Stimulated activated CD8-positive, alpha-beta memory T cell treated with anti-CD3 and anti-CD28 coated beads, Interleukin-15, amount 100 ng/mL, for 1 hour (primary cell): ENCODE data around the gene GIMAP6.
"Not testable (repeated sequence)": the region's sequence is repeated elsewhere in the genome, so short reads cannot be mapped to it uniquely, and the experiment has no call there.

ENCODE experiments used
- DNase-seq: peaks from one replicate; pipeline ENCODE4 v3.0.0-alpha.2; 2020; ENCODE audit warnings: low read depth

The GIMAP6 gene

GRCh38 chr7:150631866-150632864, at the start of gene GIMAP6:
Gene GIMAP6 (minus strand): TSS chr7:150632385. CDS start chr7:150630142, 2,243 bp downstream.
- peak; percentile 2 for DNase-seq

DNA sequence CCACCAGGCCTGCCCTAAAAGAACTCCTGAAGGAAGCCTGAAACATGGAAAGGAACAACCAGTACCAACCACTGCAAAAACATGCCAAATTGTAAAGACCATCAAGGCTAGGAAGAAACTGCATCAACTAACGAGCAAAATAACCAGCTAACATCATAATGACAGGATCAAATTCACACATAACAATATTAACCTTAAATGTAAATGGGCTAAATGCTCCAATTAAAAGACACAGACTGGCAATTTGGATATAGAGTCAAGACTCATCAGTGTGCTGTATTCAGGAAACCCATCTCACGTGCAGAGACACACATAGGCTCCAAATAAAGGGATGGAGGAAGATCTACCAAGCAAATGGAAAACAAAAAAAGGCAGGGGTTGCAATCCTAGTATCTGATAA, 48.2 kb upstream of the GIMAP6 start:
- DNase-seq = not testable (repeated sequence)

DNA sequence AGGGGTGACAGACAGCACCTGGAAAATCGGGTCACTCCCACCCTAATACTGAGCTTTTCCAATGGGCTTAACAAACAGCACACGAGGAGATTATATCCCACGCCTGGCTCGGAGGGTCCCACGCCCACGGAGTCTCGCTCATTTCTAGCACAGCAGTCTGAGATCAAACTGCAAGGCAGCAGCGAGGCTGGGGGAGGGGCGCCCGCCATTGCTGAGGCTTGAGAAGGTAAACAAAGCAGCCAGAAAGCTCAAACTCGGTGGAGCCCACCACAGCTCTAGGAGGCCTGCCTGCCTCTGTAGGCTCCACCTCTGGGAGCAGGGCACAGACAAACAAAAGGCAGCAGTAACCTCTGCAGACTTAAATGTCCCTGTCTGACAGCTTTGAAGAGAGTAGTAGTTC, 46.4 kb upstream of the GIMAP6 start:
- DNase-seq = not testable (repeated sequence)

DNA sequence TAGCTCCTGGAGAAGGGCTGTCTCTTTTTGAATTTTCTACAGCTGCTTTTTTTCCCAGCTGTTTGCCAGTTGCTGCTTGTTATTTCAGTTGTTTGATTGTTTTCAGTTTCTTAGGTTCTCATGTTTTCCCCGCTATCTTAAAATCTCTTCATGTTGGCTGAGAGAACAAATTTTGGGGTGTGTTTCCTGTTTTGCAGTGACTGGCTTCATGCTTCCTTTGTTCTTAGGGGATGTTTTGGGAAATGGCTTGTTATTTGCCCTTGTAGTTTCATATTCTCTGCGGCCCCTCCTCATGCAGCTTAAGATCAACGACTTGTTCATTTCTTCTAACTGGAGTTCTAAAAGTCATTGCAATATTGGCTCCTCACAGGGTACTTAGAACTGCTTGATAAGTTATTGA, 44.7 kb upstream of the GIMAP6 start:
- not testable (repeated sequence) for DNase-seq

GRCh38 chr7:150676276-150676675, 44.1 kb upstream of the GIMAP6 start:
- not testable (repeated sequence) for DNase-seq

DNA sequence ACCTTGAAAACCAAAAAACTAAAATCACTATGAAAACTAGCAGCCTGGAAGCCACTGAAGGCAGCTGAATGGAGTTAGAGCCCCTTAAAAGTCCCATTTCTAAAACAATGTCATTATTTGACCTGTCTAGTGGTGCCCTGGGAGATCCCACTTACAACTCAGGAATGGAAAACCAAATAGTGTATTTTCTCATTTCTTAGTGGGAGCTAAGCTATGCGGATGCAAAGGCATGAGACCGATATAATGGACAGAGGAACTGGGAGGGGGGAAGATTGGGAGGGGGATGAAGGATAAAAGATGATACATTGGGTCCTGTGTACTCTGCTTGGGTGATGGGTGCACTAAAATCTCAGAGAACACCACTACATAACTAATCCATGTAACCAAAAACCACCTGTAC, 43.5 kb upstream of the GIMAP6 start:
- no peak for DNase-seq

DNA sequence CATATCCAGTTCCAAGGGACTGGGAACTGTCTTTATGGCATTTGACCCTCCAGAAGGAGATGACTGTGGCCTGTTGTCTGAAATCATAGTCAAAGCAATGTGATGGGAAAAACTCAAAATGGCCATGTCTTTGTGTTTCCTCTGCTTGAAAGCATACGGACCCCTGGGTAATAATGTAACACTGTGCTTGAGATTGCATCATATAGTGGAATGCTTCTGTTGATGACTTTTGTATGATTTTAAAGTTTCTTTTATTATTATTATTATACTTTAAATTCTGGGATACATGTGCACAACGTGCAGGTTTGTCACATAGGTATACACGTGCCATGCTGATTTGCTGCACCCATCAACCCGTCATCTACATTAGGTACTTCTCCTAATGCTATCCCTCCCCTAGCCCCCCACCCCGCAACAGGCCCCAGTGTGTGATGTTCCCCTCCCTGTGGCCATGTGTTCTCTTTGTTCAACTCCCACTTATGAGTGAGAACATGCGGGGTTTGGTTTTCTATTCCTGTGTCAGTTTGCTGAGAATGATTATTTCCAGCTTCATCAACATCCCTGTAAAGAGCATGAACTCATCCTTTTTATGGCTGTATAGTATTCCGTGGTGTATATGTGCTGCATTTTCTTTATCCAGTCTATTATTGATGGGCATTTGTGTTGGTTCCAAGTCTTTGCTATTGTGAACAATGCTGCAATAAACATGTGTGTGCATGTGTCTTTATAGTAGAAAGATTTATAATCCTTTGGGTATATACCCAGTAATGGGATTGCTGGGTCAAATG, 39.8 kb upstream of the GIMAP6 start:
- DNase-seq = not testable (repeated sequence)

GRCh38 chr7:150668977-150669376, 36.8 kb upstream of the GIMAP6 start:
- DNase-seq = no peak

DNA sequence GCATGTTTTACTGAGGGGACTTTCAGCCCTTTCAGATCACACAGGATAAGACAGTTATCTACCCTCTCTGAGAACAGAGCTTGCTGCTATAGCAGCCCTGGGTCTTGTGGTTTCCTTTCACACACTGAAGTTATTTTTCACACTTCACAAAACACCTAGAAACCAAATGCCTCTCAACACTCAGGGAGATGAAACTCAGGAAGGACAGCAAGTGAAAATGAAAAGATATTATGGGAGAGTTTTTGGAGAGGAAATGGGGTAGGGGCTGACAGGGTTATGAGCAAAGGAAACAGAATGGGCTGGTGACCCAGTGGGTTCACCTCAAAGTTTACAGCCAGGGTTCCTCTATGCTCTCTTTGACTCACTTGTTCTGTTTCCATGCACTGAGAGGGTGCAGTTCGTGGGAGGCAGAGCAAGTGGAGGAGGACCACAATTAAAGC, 36.3 kb upstream of the GIMAP6 start:
- DNase-seq = no peak

DNA sequence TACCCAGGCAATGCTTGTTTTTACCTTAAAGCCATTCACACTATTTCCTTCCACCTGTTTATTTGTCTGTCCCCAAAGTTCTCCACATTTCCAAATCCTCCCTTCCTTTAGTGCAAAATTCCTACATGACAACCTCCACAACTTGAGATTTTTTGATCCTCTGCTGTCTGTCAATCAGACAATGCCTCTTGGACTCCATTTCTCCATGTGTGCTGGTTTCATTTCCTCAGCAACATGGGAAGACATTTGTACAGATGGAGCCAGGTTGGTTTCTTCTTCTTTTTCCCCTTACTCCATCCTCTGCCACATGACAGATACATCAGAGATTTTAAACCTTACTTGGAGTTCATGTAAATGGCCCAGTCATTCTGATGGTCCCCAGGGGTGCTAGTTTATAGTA, 34.2 kb upstream of the GIMAP6 start:
- no peak for DNase-seq

- no peak for DNase-seq
These were observed 33.7 kb upstream of the GIMAP6 start for GRCh38 chr7:150665896-150666295.

DNA sequence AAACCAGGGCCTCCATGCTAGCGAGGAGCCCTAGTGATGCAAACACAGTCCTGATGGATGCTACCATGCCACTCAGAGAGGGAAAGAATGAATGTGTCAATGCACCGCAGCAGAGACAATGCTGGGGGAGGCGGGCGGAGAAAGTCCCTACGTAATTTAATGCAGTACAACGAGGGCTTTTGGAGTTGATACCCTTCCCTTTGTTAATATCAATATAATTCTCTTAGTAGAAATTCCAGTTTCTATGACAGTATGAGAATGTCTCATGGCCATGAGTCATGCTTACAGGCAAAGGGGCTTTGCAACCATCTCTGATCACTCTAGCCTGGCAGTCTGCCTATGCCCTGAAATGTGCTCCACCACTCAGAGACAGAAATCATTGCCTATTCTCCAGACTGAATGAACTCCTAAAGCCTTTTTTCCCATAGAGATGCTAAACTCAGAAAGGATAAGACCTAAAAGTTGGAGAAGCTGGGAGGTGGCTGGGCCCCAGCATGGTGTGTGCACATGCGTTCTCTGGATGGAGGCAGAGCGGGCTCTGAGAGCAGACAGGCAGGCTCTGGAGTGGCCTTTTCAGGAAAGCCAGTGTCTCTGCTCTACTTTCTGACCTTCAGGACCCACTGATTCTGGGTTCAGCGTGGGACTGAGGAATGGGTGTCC, 33.0 kb upstream of the GIMAP6 start:
- no peak for DNase-seq

DNA sequence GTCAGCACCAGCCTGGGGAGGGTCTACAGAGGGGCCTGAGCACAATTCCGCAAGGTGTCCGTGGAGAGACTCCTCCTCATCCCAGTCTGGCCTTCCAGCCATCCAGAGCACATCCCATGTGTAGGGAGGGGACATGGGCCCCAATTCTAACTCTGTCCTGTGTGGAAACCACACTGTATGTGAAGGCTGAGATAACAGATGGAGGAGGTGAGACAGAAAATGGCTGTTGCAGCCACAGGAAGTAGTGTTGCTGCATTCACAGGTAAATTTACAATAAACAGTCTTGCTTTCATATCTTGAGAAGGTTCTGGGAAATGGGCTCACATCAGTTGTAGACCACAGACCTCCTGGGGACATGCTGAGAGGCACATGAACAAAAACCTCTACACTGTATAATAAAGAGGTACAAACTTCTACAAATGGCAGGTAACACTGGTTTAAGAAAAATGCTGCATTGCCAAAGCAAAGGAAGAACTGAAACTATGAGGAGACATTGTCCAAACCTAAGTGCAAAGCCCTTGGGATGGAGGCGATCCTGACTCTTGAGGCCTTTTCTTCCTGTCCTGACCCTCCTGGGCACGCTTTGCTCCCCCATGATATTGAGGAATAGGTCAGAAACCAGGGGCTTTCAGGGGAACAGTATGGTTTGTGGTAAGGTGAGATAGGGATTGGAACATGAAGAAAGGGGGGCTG, 31.8 kb upstream of the GIMAP6 start:
- DNase-seq = no peak

DNA sequence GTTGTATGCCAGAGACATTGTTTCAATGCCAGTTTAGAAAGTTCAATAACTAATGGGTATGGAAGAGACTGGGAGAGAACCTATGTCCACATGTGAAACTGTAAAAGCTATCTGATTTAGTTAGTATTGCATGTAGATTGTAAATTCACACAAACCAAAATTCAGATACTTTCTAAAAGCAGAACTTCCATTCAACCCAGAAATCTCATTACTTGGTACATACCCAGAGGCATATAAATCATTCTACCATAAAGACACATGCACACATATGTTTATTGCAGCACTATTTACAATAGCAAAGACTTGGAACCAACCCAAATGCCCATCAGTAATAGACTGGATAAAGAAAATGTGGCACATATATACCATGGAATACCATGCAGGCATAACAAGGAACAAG, 30.6 kb upstream of the GIMAP6 start:
- DNase-seq = not testable (repeated sequence)

DNA sequence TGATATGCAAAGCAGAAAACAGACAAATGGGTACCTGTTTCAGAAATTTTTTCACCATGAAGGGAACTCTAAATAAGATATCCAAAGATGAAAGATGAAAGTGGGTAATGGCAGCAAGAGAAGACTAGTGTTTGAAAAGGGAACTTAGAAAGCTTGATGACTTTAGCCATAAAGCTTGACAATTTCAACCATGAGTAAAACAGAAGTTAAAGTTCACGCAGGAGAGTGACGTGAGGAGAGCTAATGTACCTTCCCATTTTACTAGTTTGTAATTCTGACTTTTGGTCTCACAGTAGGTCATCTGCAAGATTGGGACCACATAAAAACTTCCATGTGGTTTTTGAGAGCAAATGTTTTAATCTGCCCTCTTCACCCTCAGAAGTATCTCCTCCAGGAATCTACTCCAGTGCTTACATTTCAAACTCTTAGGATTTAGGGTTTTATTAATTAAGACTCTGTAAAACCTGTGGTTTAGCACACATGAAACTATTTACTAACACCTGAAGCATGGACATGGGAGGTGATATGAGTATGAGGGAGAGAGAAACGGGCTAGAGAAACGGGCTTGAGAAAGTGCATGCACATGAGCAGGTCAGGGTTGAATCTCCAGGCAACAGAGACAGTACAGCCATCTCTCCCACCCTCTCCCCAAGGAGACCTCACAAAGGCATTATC, 28.9 kb upstream of the GIMAP6 start:
- no peak for DNase-seq

DNA sequence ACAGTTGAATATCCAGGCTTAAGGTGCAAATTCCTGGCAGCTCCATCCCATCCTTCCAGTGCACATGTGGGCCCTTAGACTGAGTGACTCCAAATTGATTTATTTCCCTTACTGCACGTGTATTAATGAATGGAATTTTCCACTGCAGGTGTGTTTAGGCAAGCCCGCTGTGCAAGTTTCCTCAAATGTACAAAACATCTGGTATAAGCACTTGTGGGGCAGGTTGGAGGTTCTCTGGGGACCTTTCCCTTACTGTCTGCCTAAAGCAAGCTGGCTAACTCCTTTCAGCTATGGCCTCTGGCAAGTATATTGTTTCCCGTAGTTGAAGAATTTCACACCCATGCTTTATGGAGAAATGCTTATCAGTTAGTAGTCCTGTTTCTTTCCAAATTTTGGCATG, 25.3 kb upstream of the GIMAP6 start:
- no peak for DNase-seq

DNA sequence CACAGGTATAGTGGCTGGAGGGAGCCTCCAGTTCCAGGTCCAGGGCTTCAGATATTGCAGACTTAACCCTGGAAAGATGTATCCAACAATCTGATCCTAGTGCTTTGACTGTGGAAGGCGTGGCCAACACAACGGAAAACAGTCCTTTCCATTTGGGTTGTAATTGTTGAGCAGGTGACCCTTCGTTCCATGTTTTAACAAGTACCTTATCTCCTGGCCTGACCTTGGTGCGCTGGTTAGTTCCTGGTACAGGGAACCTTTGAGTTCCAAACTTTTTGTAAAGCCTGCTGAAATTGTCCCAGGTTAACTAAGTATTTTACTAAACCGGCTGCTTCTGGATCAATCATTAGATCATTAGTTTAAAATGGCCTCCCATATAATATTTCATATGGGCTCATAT, 23.9 kb upstream of the GIMAP6 start:
- no peak for DNase-seq

GRCh38 chr7:150654692-150655091, 22.5 kb upstream of the GIMAP6 start:
- no peak for DNase-seq

- no peak for DNase-seq
These were observed 16.8 kb upstream of the GIMAP6 start for GRCh38 chr7:150649080-150649385.

- DNase-seq = no peak
These were observed 16.3 kb upstream of the GIMAP6 start for GRCh38 chr7:150648353-150649079.
